NCI-H748 treated with DMSO at 0.1 percent for 48 hours (cell line): Measurements from ENCODE around the gene EPG5.

Experiments
- DNase-seq: peaks from one replicate; lab custom pipeline; 2025; lab: John Stamatoyannopoulos, UW

The EPG5 gene

GRCh38 chr18:45802814-45803492, 164.2 kb downstream of the EPG5 start:
- DNase-seq = no peak

GRCh38 chr18:45801416-45802004, 165.6 kb downstream of the EPG5 start:
- no peak for DNase-seq
